ENCODE results near the gene CPXM1. TPM values are rescaled to one million over a fixed set of nuclear protein-coding genes. Genes with fewer than 3 reads are reported as not detected.
"Not testable (repeated sequence)": the region's sequence is repeated elsewhere in the genome, so short reads cannot be mapped to it uniquely, and the experiment has no call there.

Gene CPXM1
- total RNA-seq, 2 experiments from 2014 or later, result 2.0 to 2.2 TPM

- no peak overlapping the region for H3K27ac Mint-ChIP-seq
- H3K27me3 Mint-ChIP-seq (ENCODE audit: low read depth), result peaks cover 8% of the 10 kb centered on the region
- no peaks in the 10 kb centered on the region for H3K4me1 Mint-ChIP-seq (ENCODE audit: low read depth)
- no peak for DNase-seq
- no peaks in the 10 kb centered on the region for H3K36me3 Mint-ChIP-seq (ENCODE audit: low read depth)
- CTCF ChIA-PET, result interaction anchor here (0.6 kb wide), 1 partner anchor 282 kb away, joined by 4 read pairs; no protein-coding TSS in a partner anchor
- H3K4me3 Mint-ChIP-seq, result no peak overlapping the region
- intact Hi-C loops (cut with micrococcal nuclease), result no loop called here
- no peaks in the 10 kb centered on the region for H3K9me3 Mint-ChIP-seq
Measured at GRCh38 chr20:2771631-2772080, 28.8 kb downstream of the CPXM1 start.

GRCh38 chr20:2770091-2770490, 30.3 kb downstream of the CPXM1 start:
- intact Hi-C loops (cut with micrococcal nuclease); H3K4me3 Mint-ChIP-seq; H3K4me1 Mint-ChIP-seq (ENCODE audit: low read depth); H3K27me3 Mint-ChIP-seq (ENCODE audit: low read depth); H3K36me3 Mint-ChIP-seq (ENCODE audit: low read depth); H3K9me3 Mint-ChIP-seq; DNase-seq; H3K27ac Mint-ChIP-seq; CTCF ChIA-PET: not testable (repeated sequence)

GRCh38 chr20:2768632-2769015, 31.8 kb downstream of the CPXM1 start:
- H3K9me3 Mint-ChIP-seq, result no peaks in the 10 kb centered on the region
- no peak for DNase-seq
- no peaks in the 10 kb centered on the region for H3K4me1 Mint-ChIP-seq (ENCODE audit: low read depth)
- intact Hi-C loops (cut with micrococcal nuclease), result no loop called here
- CTCF ChIA-PET, result no interaction called here
- H3K4me3 Mint-ChIP-seq, result no peak overlapping the region
- no peak overlapping the region for H3K27ac Mint-ChIP-seq
- no peaks in the 10 kb centered on the region for H3K36me3 Mint-ChIP-seq (ENCODE audit: low read depth)
- peaks cover 8% of the 10 kb centered on the region for H3K27me3 Mint-ChIP-seq (ENCODE audit: low read depth)

GRCh38 chr20:2767768-2768631, 32.4 kb downstream of the CPXM1 start:
- H3K27me3 Mint-ChIP-seq (ENCODE audit: low read depth), result peaks cover 8% of the 10 kb centered on the region
- H3K36me3 Mint-ChIP-seq (ENCODE audit: low read depth), result no peaks in the 10 kb centered on the region
- H3K9me3 Mint-ChIP-seq, result no peaks in the 10 kb centered on the region
- no peaks in the 10 kb centered on the region for H3K4me1 Mint-ChIP-seq (ENCODE audit: low read depth)
- H3K4me3 Mint-ChIP-seq, result no peak overlapping the region
- DNase-seq, result no peak
- CTCF ChIA-PET, result interaction anchor here (1.0 kb wide), 1 partner anchor 15 kb away, joined by 4 read pairs; no protein-coding TSS in a partner anchor
- intact Hi-C loops (cut with micrococcal nuclease), result no loop called here
- H3K27ac Mint-ChIP-seq, result no peak overlapping the region

GRCh38 chr20:2763186-2763585, 37.2 kb downstream of the CPXM1 start:
- H3K4me3 Mint-ChIP-seq, result no peak overlapping the region
- no peaks in the 10 kb centered on the region for H3K4me1 Mint-ChIP-seq (ENCODE audit: low read depth)

GRCh38 chr20:2762578-2763131, 37.8 kb downstream of the CPXM1 start:
- Mint-ChIP-seq H3K4me3 (no peak overlapping the region), H3K27me3 (ENCODE audit: low read depth) (peaks cover 10% of the 10 kb centered on the region), H3K27ac (no peak overlapping the region), H3K4me1 (ENCODE audit: low read depth) (no peaks in the 10 kb centered on the region), H3K9me3 (no peaks in the 10 kb centered on the region), H3K36me3 (ENCODE audit: low read depth) (no peaks in the 10 kb centered on the region)
- no peak for DNase-seq
- intact Hi-C loops (cut with micrococcal nuclease), result no loop called here
- CTCF ChIA-PET, result interaction anchor here (0.6 to 2.4 kb wide), 4 partner anchors 10 to 74 kb away, joined by 3 to 8 read pairs (median 4); no protein-coding TSS in a partner anchor

More at GRCh38 chr20:2763186-2763585, 37.2 kb downstream of the CPXM1 start:
- intact Hi-C loops (cut with micrococcal nuclease), result no loop called here
- Mint-ChIP-seq H3K36me3 (ENCODE audit: low read depth) (no peaks in the 10 kb centered on the region), H3K9me3 (no peaks in the 10 kb centered on the region), H3K27me3 (ENCODE audit: low read depth) (peaks cover 11% of the 10 kb centered on the region), H3K27ac (no peak overlapping the region)
- DNase-seq, result no peak
- CTCF ChIA-PET, result interaction anchor here (1.0 to 2.4 kb wide), 2 partner anchors 10 to 11 kb away, joined by 4 to 8 read pairs; no protein-coding TSS in a partner anchor

GRCh38 chr20:2761885-2762284, 38.5 kb downstream of the CPXM1 start:
- no peaks in the 10 kb centered on the region for H3K4me1 Mint-ChIP-seq (ENCODE audit: low read depth)
- no peak overlapping the region for H3K4me3 Mint-ChIP-seq
- H3K9me3 Mint-ChIP-seq, result no peaks in the 10 kb centered on the region
- H3K36me3 Mint-ChIP-seq (ENCODE audit: low read depth), result no peaks in the 10 kb centered on the region
- no peak overlapping the region for H3K27ac Mint-ChIP-seq
- no peak for DNase-seq
- CTCF ChIA-PET, result interaction anchor here (0.9 to 2.4 kb wide), 3 partner anchors 9 to 33 kb away, joined by 4 to 8 read pairs (median 4); no protein-coding TSS in a partner anchor
- peaks cover 6% of the 10 kb centered on the region for H3K27me3 Mint-ChIP-seq (ENCODE audit: low read depth)
- intact Hi-C loops (cut with micrococcal nuclease), result no loop called here

- intact Hi-C loops (cut with micrococcal nuclease), result no loop called here
- Mint-ChIP-seq H3K27ac (no peak overlapping the region), H3K4me1 (ENCODE audit: low read depth) (peaks cover 3% of the 10 kb centered on the region), H3K4me3 (no peak overlapping the region), H3K27me3 (ENCODE audit: low read depth) (peaks cover 8% of the 10 kb centered on the region), H3K9me3 (no peaks in the 10 kb centered on the region), H3K36me3 (ENCODE audit: low read depth) (no peaks in the 10 kb centered on the region)
- DNase-seq, result no peak
- CTCF ChIA-PET, result interaction anchor here (0.6 to 2.4 kb wide), 2 partner anchors 8 to 27 kb away, joined by 3 to 8 read pairs; no protein-coding TSS in a partner anchor
Measured at GRCh38 chr20:2760952-2761305, 39.5 kb downstream of the CPXM1 start.

- Mint-ChIP-seq H3K9me3 (no peaks in the 10 kb centered on the region), H3K27ac (no peak overlapping the region), H3K4me1 (ENCODE audit: low read depth) (peaks cover 3% of the 10 kb centered on the region), H3K36me3 (ENCODE audit: low read depth) (no peaks in the 10 kb centered on the region), H3K4me3 (no peak overlapping the region), H3K27me3 (ENCODE audit: low read depth) (peaks cover 8% of the 10 kb centered on the region)
- intact Hi-C loops (cut with micrococcal nuclease), result no loop called here
- CTCF ChIA-PET, result interaction anchor here (0.6 kb wide), 1 partner anchor 26 kb away, joined by 3 read pairs; no protein-coding TSS in a partner anchor
- no peak for DNase-seq
Measured at GRCh38 chr20:2760297-2760951, 40.0 kb downstream of the CPXM1 start.

- intact Hi-C loops (cut with micrococcal nuclease), result no loop called here
Measured at GRCh38 chr20:2759603-2760296, 40.7 kb downstream of the CPXM1 start.

GRCh38 chr20:2759143-2759542, 41.3 kb downstream of the CPXM1 start:
- no peaks in the 10 kb centered on the region for H3K9me3 Mint-ChIP-seq
- no peaks in the 10 kb centered on the region for H3K36me3 Mint-ChIP-seq (ENCODE audit: low read depth)
- intact Hi-C loops (cut with micrococcal nuclease), result no loop called here
- H3K27me3 Mint-ChIP-seq (ENCODE audit: low read depth), result peaks cover 8% of the 10 kb centered on the region
- DNase-seq, result no peak
- H3K4me1 Mint-ChIP-seq (ENCODE audit: low read depth), result peaks cover 3% of the 10 kb centered on the region
- H3K4me3 Mint-ChIP-seq, result no peak overlapping the region
- CTCF ChIA-PET, result no interaction called here
- no peak overlapping the region for H3K27ac Mint-ChIP-seq

More at GRCh38 chr20:2759603-2760296, 40.7 kb downstream of the CPXM1 start:
- Mint-ChIP-seq H3K27me3 (ENCODE audit: low read depth) (peaks cover 8% of the 10 kb centered on the region), H3K36me3 (ENCODE audit: low read depth) (no peaks in the 10 kb centered on the region), H3K9me3 (no peaks in the 10 kb centered on the region), H3K4me1 (ENCODE audit: low read depth) (peaks cover 3% of the 10 kb centered on the region), H3K27ac (no peak overlapping the region), H3K4me3 (no peak overlapping the region)
- CTCF ChIA-PET, result no interaction called here
- DNase-seq, result no peak

- Mint-ChIP-seq H3K36me3 (ENCODE audit: low read depth) (no peaks in the 10 kb centered on the region), H3K27me3 (ENCODE audit: low read depth) (peaks cover 11% of the 10 kb centered on the region), H3K4me3 (no peak overlapping the region), H3K4me1 (ENCODE audit: low read depth) (peaks cover 8% of the 10 kb centered on the region), H3K9me3 (no peaks in the 10 kb centered on the region), H3K27ac (no peak overlapping the region)
- intact Hi-C loops (cut with micrococcal nuclease), result loop anchor here (2.0 kb wide), 1 partner anchor 243 kb away; no protein-coding TSS in a partner anchor
- no peak for DNase-seq
- CTCF ChIA-PET, result no interaction called here
Measured at GRCh38 chr20:2757969-2758368, 42.5 kb downstream of the CPXM1 start.
